NK-92 (cell line): ENCODE data around the gene SEMA4D.

Experiments
- DNase-seq: peaks from one replicate; lab custom pipeline; 2025; ENCODE audit not compliant: unreplicated experiment; lab: John Stamatoyannopoulos, UW

SEMA4D gene

GRCh38 chr9:89468281-89468960 lies 29.5 kb downstream of the SEMA4D start:
- DNase-seq, result no peak

- no peak for DNase-seq
Measured at GRCh38 chr9:89467278-89467625, 30.7 kb downstream of the SEMA4D start.

- DNase-seq, result no peak
Measured at GRCh38 chr9:89466451-89467277, 31.2 kb downstream of the SEMA4D start.

GRCh38 chr9:89465726-89466308 lies 32.1 kb downstream of the SEMA4D start:
- DNase-seq, result no peak

DNA sequence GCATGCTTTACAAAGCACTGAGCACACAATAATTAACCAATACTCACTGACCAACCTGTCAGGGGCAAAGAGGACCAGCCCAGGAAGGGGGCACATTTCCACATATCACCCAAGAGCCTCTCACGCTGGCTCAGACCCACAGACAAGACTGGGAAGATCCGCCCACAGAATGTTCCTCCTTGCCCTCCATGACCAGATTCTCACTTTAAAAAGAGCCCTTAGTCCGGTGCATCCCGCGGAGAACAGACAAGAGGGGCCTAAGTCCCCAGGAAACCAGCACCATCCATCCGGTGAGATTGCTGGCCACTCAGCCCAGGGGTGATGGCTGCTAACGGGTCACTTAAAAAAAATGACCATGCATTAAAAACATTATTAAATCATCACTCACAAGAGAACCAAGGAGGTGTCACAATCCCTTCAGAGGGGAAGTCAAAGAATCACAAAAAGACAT lies 32.9 kb downstream of the SEMA4D start:
- no peak for DNase-seq

DNA sequence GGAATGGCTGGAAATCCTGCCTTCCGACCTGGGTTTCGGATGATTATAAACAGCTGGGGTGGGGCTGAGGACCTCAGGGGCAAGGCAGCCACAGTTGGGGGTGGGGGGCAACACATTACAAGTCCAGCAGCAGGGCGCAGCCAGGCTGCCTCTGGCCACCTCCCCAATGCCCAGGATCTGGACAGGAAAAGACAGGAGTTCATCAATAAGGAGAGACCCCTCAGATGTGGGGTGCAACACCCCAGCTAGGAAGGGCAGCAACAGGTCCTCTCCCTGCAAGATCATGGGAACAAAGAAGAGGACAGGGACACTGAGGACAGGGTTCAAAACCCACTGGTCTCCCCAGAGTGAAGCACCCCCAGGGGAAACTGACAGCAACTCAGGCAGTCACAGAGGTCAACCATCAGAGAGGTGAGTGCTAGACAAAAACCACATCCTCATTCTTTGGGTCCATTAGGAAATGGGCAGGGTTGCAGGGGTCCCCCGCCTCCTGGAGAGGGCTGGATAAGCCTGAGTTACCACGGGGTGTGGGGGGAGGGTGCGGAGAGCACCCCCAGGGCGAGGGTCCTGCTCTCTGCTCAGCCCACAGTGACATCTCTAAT lies 33.5 kb downstream of the SEMA4D start:
- no peak for DNase-seq

GRCh38 chr9:89462817-89463683 lies 34.9 kb downstream of the SEMA4D start:
- DNase-seq, result no peak

- DNase-seq, result no peak
Measured at GRCh38 chr9:89462199-89462598, 35.7 kb downstream of the SEMA4D start.

DNA sequence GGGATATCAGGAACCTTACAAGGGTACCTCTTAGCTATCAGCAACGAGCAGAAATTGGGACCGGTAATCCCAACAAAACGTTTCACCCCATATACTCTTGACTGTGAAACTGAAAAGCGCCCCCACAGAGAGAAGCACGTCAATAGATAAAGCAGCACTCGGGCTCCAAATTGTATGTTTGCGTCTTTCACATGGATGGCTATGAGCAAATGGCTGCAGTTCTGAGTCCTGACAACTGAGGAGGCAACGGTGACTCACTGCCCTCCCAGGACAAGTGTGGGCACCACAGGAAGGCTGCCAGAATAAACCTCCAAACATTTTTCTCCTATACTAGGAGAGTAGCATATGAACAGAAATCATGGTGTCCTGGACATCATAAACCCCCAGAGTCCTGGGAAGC lies 36.6 kb downstream of the SEMA4D start:
- DNase-seq, result no peak

DNA sequence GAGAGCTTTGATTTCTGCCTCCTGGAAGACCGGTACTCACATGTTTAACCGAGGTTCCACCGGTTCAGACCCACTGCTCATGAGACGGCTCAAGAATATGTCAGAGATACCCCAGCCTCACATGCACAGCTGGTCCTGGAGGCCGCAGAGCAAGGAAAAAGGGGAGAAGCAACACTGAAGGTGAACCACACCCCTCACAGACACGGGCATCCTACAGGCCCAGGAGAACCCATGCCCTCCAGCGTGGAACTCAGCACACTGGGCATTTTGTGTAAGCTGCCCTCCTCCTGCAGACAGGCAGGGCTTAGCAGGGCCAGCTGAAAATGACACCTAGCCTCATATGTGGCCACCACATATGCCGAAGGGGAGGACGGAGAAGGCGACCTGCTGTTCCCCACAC lies 37.4 kb downstream of the SEMA4D start:
- DNase-seq, result no peak

GRCh38 chr9:89458768-89459496 lies 39.0 kb downstream of the SEMA4D start:
- DNase-seq, result no peak

- DNase-seq, result no peak
Measured at GRCh38 chr9:89457376-89457855, 40.5 kb downstream of the SEMA4D start.

GRCh38 chr9:89455356-89455824 lies 42.5 kb downstream of the SEMA4D start:
- DNase-seq, result no peak

DNA sequence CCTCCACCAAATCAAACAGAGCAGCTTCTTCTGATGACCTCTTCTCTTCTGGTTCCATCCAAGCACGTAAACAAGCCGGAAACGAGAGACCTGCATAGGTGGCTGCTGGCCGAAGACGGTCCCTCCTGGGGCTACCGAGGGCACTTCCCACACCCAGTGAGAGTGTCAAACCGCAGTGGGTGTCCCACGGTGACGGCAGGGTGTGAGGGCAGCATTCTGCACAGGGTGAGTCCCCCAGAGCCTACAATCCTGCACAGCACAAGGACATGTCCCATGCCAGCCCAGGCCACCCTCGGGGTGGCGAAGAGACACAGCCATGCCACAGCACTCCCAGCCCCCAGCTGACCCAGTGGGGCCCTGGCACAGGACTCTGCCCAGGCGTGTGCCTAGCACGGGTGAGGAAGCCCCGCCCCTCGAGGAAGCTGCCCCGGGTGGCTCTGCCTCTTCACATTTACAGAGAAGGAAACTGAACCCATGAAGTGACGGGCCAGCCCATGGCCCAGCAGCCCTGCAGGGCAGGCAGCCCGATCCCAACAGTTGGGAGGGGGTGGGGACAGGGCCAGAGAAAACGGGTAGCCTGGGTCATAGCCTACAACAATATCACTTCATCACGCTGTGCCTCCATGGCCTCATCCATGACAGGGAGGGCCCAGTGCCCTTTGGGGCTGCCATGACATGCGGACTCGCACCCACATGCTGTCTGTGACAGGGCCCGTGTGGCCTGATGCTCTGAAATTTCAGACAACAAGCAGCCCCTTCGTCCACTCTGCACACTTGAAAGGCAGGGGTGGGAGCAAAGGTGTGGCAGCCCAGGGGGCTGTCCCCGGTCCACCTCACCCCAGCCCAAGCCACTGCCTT lies 43.2 kb downstream of the SEMA4D start:
- no peak for DNase-seq

- no peak for DNase-seq
Measured at GRCh38 chr9:89453452-89453851, 44.5 kb downstream of the SEMA4D start.

DNA sequence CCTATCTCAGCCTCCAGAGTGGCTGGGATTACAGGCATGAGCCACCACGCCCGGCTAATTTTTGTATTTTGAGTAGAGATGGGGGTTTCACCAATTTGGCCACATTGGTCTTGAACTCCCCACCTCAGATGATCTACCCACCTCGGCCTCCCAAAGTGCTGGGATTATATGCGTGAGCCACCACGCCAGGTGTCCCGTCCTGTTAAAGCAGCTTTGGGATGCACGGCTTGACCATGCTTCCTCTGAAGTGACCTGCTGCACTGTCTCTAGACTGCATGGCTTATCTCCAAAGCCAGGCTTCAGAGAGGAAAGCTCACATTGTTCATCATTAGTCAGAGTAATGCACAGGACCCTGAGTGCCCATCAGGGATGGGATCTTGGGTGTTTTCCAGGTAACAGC lies 45.4 kb downstream of the SEMA4D start:
- DNase-seq, result no peak

DNA sequence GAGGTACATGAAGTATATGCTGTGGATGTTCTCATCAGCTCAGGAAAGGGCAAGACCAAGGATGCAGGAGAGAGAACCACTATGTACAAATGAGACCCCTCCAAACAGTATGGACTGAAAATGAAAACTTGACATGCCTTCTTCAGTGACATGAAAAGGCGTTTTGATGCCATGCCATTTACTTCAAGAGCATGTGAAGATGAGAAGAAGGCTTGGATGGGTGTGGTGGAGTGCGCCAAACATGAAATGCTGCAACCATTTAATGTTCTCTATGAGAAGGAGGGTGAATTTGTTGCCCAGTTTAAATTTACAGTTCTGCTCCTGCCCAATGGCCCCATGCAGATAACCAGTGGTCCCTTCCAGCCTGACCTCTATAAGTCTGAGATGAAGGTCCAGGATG lies 47.7 kb downstream of the SEMA4D start:
- DNase-seq, result no peak

DNA sequence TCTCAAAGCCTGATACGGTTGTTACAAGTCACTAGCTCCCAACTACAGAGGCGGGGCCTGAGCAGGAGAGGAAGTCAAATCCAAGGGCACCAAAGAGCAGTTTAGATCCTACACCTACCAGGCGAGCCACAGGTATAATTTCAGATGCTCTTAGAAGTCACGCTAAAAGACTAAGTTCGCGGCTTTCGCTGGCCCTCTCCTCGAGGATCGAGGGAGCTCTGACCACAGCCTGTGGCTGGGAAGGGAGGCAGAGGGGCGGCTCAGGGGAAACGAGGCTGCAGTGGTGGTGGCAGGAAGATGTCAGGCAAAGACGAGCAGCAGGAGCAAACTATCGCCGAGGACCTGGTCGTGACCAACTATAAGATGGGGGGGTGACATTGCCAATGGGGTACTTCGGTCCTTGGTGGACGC lies 48.6 kb downstream of the SEMA4D start:
- DNase-seq, result no peak

DNA sequence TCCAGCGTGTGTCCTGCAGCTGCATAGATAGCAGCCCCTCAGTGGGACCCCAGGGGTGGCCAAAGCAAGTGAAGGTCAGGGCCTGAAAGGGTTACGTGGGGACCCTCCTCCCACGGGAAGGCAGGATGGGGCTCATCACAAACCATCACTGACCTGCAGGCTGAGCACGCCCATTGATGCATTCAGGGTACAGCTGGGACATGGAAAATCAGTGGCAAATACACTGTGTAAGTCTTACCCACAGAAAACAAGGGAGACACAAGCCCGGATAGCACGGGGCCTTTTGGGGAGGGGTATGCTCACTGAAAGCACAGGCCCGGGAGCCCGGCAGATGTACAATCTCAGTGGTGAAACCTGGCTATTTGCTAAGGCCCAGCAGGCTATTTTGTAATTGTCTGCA lies 49.1 kb downstream of the SEMA4D start:
- no peak for DNase-seq
